Skin of body (tissue), 3 donors: ENCODE measurements around the gene CASP12. TPM values are rescaled to one million over a fixed set of nuclear protein-coding genes. Genes with fewer than 3 reads are reported as not detected.

Experiments used
- DNase-seq: peaks from one replicate; lab custom pipeline; 2025; lab: John Stamatoyannopoulos, UW
- small RNA-seq: library from RNA; depleted of rRNA; stranded (forward); fragments of <200 nt; gene quantifications from one replicate; pipeline ENCODE3, GENCODE V24; 2014; ENCODE audit warnings: low replicate concordance
- total RNA-seq: library from RNA; depleted of rRNA; stranded (reverse); fragments of >200 nt; gene quantifications from one replicate; pipeline ENCODE4 v1.2.3, GENCODE V29; 2014

The CASP12 gene
- total RNA-seq, 1 donor from 2014 or later = 1.3 TPM

DNA sequence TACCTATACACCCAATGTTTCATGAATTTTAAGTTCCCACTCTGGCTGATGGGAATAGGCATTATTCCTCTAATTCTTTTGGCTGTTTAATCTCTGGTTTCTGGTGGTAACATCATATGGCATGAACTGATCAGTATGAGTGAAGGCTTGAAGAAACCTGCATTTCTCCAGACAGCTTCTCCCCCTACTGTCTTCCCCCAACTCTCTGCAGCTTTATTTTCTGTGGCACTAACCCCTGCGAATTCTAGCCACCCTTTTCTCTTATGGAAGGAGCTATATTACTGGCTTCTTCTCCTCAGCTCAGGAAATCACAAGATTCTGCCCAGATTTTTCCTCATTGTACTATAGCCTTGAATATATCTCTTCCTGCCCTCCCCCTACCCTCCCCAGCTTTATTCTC is 57.1 kb downstream of the CASP12 start:
- DNase-seq = no peak

DNA sequence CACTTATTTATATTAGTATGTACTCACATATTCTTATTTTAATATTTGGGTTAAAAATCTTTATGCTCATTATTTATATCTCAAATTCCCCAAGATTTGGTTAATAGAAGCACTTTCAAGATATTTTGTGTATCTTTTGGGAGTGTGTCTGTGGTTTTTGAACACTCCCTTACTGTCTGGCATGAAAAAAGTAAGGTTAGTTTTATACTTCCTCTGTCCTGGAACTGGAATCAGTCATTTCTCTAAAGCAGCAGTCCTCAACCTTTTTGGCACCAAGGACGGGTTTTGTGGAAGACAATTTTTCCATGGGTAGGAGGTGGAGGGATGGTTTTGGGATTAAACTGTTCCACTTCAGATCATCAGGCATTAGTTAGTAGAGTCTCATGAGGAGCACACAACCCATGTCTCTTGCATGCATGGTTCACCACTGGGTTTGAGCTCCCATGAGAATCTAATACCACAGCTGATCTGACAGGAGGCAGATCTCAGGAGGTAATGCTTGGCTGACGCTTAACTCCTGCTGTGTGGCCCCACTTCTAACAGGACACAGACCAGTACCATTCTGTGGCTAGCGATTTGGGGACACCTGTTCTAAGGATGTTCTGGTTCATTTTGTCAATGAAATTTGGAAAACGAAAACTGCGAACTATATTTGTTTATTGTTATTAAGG is 60.2 kb downstream of the CASP12 start:
- DNase-seq = no peak

DNA sequence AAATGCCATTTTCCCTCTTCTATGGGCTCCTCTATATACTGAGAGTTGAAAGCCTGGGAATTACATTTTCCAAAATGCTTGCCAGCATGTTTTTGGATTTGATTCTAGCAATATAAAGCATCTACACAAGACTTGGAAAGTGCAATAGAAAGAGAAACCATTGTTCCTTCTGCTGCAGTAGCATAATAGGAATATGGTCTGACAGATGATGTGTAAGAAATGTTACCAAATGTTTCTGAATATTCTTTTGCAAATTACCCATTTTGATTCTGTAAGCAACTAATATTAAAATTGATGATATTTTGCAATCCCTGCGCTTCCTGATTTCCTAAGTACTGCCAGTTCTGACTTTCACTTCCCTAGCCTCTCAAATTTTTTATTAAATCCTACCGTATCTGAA is 61.6 kb downstream of the CASP12 start:
- no peak for DNase-seq

Small RNA genes lying within 50 kb of the gene (small RNA-seq; reads per million reads assigned to genes)
- gene AP002004.1 = not detected

Other genes with a start within 250 kb of the CASP12 start
- 70.0 TPM for gene CASP4, start 70.1 kb upstream of the CASP12 start, total RNA-seq
- 0.39 TPM for gene CASP5, start 124.7 kb upstream of the CASP12 start, total RNA-seq
- 57.9 TPM for gene CASP1, start 136.7 kb upstream of the CASP12 start, total RNA-seq
- 16.0 TPM for gene CARD16, start 146.9 kb upstream of the CASP12 start, total RNA-seq
- 37.0 TPM for gene CARD18, start 241.3 kb upstream of the CASP12 start, total RNA-seq